Limb (tissue), 2 donors: ENCODE measurements around the gene SMIM27.
A peak's percentile ranks its signal among the peaks of the same experiment; 100 is the strongest.

Source experiments
- DNase-seq, 2 donors: peaks; one replicate each; pipeline ENCODE4 v3.0.0-alpha.2; 2016; ENCODE audit errors: extremely low spot score in 2 of 2

SMIM27 gene

DNA sequence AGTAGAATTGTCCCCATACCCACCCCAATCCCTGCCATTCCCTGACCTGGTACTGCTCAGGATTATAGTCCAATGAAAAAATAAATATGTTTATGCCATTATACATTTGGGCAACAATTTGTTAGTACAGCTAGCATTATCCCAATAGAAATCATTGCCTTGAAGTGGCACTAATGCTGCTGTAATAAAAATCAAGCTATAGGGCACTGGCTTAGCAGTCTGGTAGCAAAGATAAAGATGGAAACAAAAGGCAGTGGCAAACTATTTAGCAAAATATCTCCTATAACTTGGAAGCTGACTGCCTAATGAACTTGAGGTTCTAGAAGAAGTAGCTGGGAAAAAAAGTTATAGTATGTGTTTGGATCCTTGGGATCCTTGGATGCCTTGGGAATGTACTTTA, 2.5 kb downstream of the SMIM27 start:
- no peak for DNase-seq

DNA sequence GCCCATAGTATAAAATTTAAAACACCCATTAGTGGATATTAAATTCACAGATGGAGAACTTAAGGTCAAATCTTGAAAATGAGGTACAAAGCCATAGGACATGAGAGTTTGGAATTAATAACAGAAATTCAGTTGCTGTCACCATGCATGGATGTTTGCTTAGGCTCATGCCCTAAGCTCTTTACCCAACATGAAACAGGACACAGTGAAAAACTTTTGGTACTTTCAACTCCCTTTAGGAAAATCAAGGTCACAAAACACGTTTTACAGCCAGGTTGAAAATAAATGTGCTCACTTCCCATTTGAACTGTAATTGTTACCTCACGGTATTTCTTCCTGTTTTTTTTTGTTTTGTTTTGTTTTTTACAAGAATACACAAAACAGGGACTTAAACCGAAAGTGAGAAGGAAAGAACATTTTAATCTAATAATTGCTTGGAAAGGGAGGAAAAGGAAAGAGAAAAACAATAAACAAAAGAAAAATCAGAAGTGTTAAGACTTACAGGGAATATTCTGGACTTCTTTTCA, 6.3 kb downstream of the SMIM27 start:
- DNase-seq: no peak

- no peak for DNase-seq
Measured at GRCh38 chr9:32565967-32566366, 13.8 kb downstream of the SMIM27 start.

DNA sequence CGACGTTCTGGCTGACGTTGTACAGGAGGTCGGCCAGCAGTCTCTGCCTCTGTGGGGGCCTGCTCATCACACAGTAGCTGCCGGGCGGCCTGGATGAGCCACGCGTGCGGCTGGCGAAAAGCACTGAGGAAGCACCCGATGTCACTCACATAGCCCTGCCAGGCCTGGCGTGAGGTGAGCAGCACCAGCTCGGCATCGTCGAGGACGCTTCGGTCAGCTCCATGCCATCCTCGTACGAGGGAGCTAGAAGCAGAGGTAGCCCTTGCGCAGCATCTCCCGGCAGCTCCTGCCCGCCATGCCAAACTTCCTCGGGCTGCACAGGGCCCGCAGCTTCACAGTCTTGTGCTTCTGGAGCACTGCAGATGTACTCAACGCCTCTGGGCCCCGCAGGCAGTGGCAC, 14.6 kb downstream of the SMIM27 start:
- DNase-seq: no peak

DNA sequence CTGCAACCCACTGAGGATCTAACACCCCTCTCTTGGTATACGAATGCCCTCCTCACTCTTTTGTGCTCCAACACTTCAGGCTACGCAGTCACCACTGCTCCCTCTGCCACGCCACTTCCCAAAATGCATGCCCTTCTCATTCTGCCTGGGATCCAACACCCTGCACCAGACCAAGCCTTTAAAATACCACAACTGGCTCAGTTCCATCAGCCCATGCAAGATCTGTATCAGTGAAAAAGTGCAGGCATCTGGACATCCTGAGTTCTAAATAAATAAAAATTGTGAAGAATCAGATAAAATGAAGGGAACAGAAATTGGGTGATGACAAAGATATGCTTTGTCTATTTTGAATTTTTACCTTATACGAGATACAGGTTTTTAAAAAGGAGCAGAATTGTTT, 18.1 kb downstream of the SMIM27 start:
- DNase-seq: no peak

- peak; percentile 49 to 57 for DNase-seq
Measured at GRCh38 chr9:32571969-32572899, 20.1 kb downstream of the SMIM27 start.

- peak; percentile 96 to 97 for DNase-seq
Measured at GRCh38 chr9:32572900-32573523, 20.9 kb downstream of the SMIM27 start, which contains the start of gene NDUFB6. TSS of gene NDUFB6 (minus strand) at chr9:32573159. CDS start at chr9:32573060, 99 bp downstream.

- DNase-seq: no peak
Measured at GRCh38 chr9:32573821-32574220, 21.7 kb downstream of the SMIM27 start.

DNA sequence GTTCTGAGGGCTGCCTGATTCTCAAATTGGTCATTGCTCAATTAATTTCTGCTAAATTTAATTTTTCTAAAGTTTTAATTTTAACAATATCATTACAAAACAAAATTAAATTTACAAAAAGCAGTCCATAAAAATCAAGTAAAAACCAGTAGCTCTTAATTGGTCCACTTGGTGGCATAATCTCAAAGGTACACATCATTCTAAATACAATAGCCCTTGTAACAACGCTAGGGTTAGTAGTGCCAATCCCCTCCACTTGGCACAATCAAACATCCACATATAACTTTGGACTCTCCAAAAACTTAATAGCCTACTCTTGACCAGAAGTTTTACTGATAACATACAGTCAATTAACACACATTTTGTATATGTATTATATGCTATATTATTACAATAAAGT, 22.7 kb downstream of the SMIM27 start:
- DNase-seq: no peak

GRCh38 chr9:32577316-32577715, 25.2 kb downstream of the SMIM27 start:
- no peak for DNase-seq

- no peak for DNase-seq
Measured at GRCh38 chr9:32578976-32579375, 26.8 kb downstream of the SMIM27 start.

GRCh38 chr9:32579706-32580331, 27.7 kb downstream of the SMIM27 start:
- DNase-seq: peak; percentile 54 to 81

GRCh38 chr9:32580631-32581300, 28.6 kb downstream of the SMIM27 start:
- no peak for DNase-seq

DNA sequence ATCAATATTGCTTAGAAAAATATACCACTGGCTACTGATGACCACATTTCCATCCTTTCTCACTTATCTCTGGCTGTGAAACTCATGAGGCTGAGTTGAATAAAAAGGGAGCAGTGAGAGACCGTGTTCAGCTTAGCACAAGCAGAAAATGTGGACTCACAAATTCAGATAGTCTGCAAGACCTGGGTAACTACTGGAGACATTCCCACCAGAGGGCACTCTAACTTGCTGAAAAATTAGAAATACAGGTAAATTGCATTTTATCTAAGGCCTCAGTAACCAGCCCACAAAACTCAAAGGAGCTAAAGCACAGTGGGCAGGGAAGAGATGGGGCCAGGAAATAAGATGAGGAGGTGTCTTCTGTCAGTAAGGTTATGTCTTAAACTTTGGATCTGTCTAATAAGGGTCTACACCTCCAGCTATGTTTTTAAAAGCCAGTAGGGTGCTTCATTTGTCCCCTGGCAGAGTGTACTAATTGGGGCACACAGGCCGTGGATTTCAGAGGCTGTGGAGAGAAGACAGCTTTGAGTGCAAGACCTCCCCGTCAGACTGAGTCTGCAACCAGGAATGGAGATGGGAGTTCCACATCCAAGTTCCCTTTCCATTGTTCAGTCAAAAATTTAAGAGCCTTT, 29.5 kb downstream of the SMIM27 start:
- DNase-seq: peak; percentile 37 to 50

DNA sequence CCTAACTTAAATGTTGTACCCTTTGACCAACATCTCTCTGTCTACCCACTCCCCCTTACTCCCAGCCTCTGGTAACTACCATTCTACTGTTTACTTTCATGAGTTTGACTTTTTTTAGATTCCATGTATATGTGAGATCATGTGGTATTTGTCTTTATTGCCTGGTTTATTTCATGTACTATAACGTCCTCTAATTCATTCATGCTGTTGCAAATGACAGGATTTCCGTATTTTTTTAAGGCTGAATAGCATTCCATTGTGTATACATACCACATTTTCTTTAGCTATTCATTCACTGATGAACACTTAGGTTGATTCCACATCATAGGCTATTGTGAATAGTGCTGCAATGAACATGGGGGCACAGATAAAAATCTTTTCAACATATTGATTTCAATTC, 32.7 kb downstream of the SMIM27 start:
- no peak for DNase-seq

GRCh38 chr9:32587901-32588300, 35.8 kb downstream of the SMIM27 start:
- no peak for DNase-seq

- DNase-seq: peak in 1 of 2 donors; percentile 51
Measured at GRCh38 chr9:32589083-32589723, 37.1 kb downstream of the SMIM27 start.

- DNase-seq: no peak
Measured at GRCh38 chr9:32590476-32590875, 38.3 kb downstream of the SMIM27 start.

GRCh38 chr9:32590898-32591297, 38.8 kb downstream of the SMIM27 start:
- no peak for DNase-seq

DNA sequence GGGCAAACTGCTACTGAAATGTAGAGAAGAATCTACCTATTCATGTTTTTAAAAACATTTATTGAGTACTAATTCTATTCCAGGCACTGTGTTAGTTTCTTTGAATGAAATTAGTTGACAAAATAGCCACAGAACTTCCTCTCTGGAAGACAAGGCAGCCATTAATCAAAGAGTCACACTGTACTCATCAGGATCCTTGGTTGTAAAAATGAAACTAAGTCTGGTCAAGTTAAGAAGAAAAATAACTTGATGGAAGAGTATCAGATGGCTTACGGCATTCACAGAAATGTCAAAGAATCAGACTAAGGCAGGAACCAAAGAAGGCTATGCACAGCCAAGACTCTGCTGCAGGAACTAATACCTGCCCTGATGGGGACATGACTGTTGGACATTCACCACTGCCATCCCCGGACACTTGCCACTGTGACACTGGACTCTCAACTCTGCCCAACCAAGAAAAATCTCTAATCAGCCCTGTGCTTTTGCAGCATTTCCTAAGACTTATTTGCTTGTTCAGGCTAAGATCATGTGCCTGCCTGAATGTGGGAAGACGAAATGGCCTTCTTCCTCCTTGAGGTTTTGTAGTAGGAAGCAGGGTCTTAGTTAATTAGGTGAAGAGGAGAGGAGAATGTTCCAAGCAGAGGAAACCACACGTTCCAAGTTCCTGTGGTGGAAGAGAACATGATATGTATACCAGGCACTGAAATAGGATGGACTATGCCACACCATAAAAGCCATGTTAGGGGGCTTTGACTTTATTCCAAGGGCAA, 44.2 kb downstream of the SMIM27 start:
- no peak for DNase-seq
